Endothelial cell of umbilical vein (primary cell): Measurements from ENCODE around the gene AZU1.

Source experiments
- EZH2 ChIP-seq: IDR thresholded peaks from 2 replicates; pipeline ENCODE4 v1.6.1; 2012; ENCODE audit warnings: borderline replicate concordance, low read depth, mild to moderate bottlenecking, moderate library complexity, low read length, inconsistent platforms; ENCODE audit not compliant: severe bottlenecking
- FOS ChIP-seq: IDR thresholded peaks from 2 replicates; pipeline ENCODE4 v1.6.1; 2011; ENCODE audit warnings: mild to moderate bottlenecking, low read length, moderate library complexity, borderline replicate concordance; ENCODE audit not compliant: insufficient read depth
- GATA2 ChIP-seq: IDR thresholded peaks from 2 replicates; pipeline ENCODE4 v1.7.0; 2011; ENCODE audit warnings: low read depth, mild to moderate bottlenecking, moderate library complexity, mixed read lengths, low read length; ENCODE audit not compliant: insufficient read length, insufficient read depth
- JUN ChIP-seq: IDR thresholded peaks from 2 replicates; pipeline ENCODE4 v1.6.1; 2011; ENCODE audit warnings: borderline replicate concordance, low read depth; ENCODE audit not compliant: insufficient read length, insufficient read depth
- MYC ChIP-seq: IDR thresholded peaks from one replicate; pipeline ENCODE4 v1.6.1; 2011; ENCODE audit warnings: mild to moderate bottlenecking, low read depth, low read length
- POLR2A ChIP-seq: IDR thresholded peaks from 2 replicates; pipeline ENCODE4 v1.6.1; 2012; ENCODE audit warnings: low read depth, mild to moderate bottlenecking, control low read depth, low read length
- POLR2AphosphoS5 ChIP-seq: IDR thresholded peaks from 2 replicates; pipeline ENCODE4 v1.6.1; 2012; ENCODE audit warnings: low read depth, mild to moderate bottlenecking, control low read depth, low read length, moderate library complexity; ENCODE audit not compliant: insufficient read depth
- TF ChIP-seq, protein P1 (sequence below), 2 donors: IDR thresholded peaks; 1 replicate in 1 of 2; 2 replicates in 1 of 2; pipeline ENCODE4 v1.5.1; 2011; ENCODE audit warnings: low read length in 2 of 2, mild to moderate bottlenecking in 2 of 2, moderate library complexity in 2 of 2, control low read depth in 1 of 2, inconsistent platforms in 1 of 2, low read depth in 1 of 2; ENCODE audit not compliant: insufficient read depth in 1 of 2; ENCODE audit errors: extremely low read depth in 1 of 2
- TF ChIP-seq, protein P2 (sequence below): IDR thresholded peaks from 2 replicates; pipeline ENCODE4 v1.6.1; 2011; ENCODE audit not compliant: insufficient read depth, insufficient read length

DNA sequence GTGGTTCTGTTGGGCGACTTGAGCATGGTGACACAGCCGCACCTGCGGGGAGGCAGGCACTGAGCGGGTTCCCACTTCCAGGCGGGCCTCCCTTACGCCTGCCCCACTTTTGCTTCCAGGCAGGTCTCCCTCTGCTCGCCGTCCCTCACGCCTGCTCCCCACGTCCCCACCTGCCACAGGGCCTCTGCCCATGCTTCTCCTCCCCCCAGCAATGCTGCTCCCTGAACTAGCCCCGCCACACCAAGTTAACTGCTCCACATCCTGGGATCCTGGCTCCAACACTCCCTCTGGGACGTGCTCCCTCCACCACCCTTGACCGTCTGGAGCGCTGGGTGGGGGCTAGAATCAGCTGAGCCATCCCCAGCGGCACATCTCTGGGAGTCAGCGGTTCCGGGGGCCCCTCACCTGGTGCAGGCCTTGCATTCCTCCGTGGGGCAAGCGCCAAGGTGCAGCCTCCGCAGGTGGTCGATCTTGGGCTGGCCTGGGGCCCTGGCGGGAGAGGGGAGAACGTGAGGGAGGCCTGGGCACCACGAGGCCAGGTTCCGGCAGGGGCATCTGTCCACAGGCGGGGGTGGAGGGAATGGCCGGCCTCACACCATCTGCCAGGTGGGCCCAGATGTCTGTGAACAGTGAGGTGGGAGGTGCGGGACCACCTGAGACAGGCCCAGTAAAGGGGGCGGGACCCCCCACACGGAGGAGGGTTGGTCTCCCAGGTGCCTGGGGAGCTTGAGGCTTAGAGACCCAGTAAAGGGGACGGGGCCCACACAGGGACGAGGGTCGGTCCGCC is 41.0 kb downstream of the AZU1 start:
- TF ChIP-seq POLR2A: no peak
- TF ChIP-seq, protein P1, sequence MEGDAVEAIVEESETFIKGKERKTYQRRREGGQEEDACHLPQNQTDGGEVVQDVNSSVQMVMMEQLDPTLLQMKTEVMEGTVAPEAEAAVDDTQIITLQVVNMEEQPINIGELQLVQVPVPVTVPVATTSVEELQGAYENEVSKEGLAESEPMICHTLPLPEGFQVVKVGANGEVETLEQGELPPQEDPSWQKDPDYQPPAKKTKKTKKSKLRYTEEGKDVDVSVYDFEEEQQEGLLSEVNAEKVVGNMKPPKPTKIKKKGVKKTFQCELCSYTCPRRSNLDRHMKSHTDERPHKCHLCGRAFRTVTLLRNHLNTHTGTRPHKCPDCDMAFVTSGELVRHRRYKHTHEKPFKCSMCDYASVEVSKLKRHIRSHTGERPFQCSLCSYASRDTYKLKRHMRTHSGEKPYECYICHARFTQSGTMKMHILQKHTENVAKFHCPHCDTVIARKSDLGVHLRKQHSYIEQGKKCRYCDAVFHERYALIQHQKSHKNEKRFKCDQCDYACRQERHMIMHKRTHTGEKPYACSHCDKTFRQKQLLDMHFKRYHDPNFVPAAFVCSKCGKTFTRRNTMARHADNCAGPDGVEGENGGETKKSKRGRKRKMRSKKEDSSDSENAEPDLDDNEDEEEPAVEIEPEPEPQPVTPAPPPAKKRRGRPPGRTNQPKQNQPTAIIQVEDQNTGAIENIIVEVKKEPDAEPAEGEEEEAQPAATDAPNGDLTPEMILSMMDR (IDR thresholded peaks at IDR 0.05; ENCODE audit: extremely low read depth in 1 of 2, insufficient read depth in 1 of 2, low read depth in 1 of 2, low read length in 2 of 2): no peak
- no peak for TF ChIP-seq POLR2AphosphoS5
- TF ChIP-seq JUN: no peak
- no peak for TF ChIP-seq EZH2
- TF ChIP-seq, protein P2, sequence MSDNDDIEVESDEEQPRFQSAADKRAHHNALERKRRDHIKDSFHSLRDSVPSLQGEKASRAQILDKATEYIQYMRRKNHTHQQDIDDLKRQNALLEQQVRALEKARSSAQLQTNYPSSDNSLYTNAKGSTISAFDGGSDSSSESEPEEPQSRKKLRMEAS: no peak
- TF ChIP-seq MYC: no peak
- TF ChIP-seq GATA2: no peak
- TF ChIP-seq FOS: no peak
